HL-60/S4 treated with phorbol 12-myristate 13-acetate at 8.2 ng/mL for 4 days and 3 days (cell line): ENCODE measurements around the gene SP5.
"Not testable (repeated sequence)": the region's sequence is repeated elsewhere in the genome, so short reads cannot be mapped to it uniquely, and the experiment has no call there.

Experiments
- in situ Hi-C: fragments of 300-500 bp; cut with MboI; formaldehyde crosslinking; loops from 2 replicates; pipeline ENCODE4 v1.15.0; 2022; ENCODE audit warnings: low sequenced_read_pairs

The SP5 gene

GRCh38 chr2:170710609-170710979 lies 4.5 kb upstream of the SP5 start:
- in situ Hi-C loops = no loop called here

- in situ Hi-C loops = no loop called here
These were observed 3.9 kb upstream of the SP5 start for GRCh38 chr2:170711196-170711773.

GRCh38 chr2:170711774-170712652 lies 3.1 kb upstream of the SP5 start:
- in situ Hi-C loops = no loop called here

GRCh38 chr2:170712653-170713542 lies 2.2 kb upstream of the SP5 start:
- in situ Hi-C loops = no loop called here

- in situ Hi-C loops = no loop called here
These were observed 1.4 kb upstream of the SP5 start for GRCh38 chr2:170713543-170714380.

GRCh38 chr2:170714381-170715061 lies 616 bp upstream of the SP5 start:
- in situ Hi-C loops = no loop called here

GRCh38 chr2:170715932-170716777 lies 1.0 kb downstream of the SP5 start:
- in situ Hi-C loops = no loop called here

GRCh38 chr2:170716851-170717598 lies 1.9 kb downstream of the SP5 start:
- in situ Hi-C loops = no loop called here

- in situ Hi-C loops = no loop called here
These were observed 2.4 kb downstream of the SP5 start for GRCh38 chr2:170717599-170717963.

GRCh38 chr2:170717991-170718589 lies 3.0 kb downstream of the SP5 start:
- in situ Hi-C loops = no loop called here

GRCh38 chr2:170719810-170720209 lies 4.7 kb downstream of the SP5 start:
- in situ Hi-C loops = no loop called here

- in situ Hi-C loops = no loop called here
These were observed 6.5 kb downstream of the SP5 start for GRCh38 chr2:170721678-170722077.

- in situ Hi-C loops = no loop called here
These were observed 7.2 kb downstream of the SP5 start for GRCh38 chr2:170722301-170722700.

- in situ Hi-C loops = no loop called here
These were observed 8.4 kb downstream of the SP5 start for GRCh38 chr2:170723446-170723958.

- in situ Hi-C loops = no loop called here
These were observed 18.9 kb downstream of the SP5 start for GRCh38 chr2:170733798-170734600.

GRCh38 chr2:170734601-170735000 lies 19.5 kb downstream of the SP5 start:
- in situ Hi-C loops = not testable (repeated sequence)

GRCh38 chr2:170736628-170737027 lies 21.5 kb downstream of the SP5 start:
- in situ Hi-C loops = no loop called here
